H1 (cell line): Measurements from ENCODE around the gene GJB4. TPM values are rescaled to one million over a fixed set of nuclear protein-coding genes. Genes with fewer than 3 reads are reported as not detected.

Source experiments
- SP1 ChIP-seq: IDR thresholded peaks from 2 replicates; pipeline ENCODE4 v1.6.1; 2011; ENCODE audit warnings: low read depth, low read length
- TAF7 ChIP-seq: optimal IDR thresholded peaks from 2 replicates; pipeline ENCODE3; 2011; ENCODE audit warnings: low read depth, mild to moderate bottlenecking, inconsistent platforms, low read length, moderate library complexity, borderline replicate concordance
- polyA plus RNA-seq, 7 experiments: library from polyadenylated mRNA; depleted of rRNA in 3 of 7; stranded (reverse) in 5 of 7; unstranded in 2 of 7; fragments of >200 nt in 5 of 7; fragments of 200-250 nt in 2 of 7; gene quantifications; 1 replicate in 5 of 7; 2 replicates in 1 of 7; 4 replicates in 1 of 7; pipeline versions ENCODE4 v1.2.1 to v1.2.3, GENCODE V29; 2011 to 2013; ENCODE audit warnings: missing spikeins in 2 of 7, mixed read lengths in 2 of 7
- total RNA-seq: library from RNA; stranded (reverse); fragmentation: NEBNext Ultra II Directional; extraction: Animal tissue kit (Norgen Biotek cat#: 25700); gene quantifications from 2 replicates; pipeline ENCODE4 v1.2.1, GENCODE V29; 2021

Gene GJB4
- total and polyA plus RNA-seq, 2 of the 8 experiments (the other 6 are each of a cell fraction or from before 2014, with no cell fraction given): 0.20 to 0.41 TPM

DNA sequence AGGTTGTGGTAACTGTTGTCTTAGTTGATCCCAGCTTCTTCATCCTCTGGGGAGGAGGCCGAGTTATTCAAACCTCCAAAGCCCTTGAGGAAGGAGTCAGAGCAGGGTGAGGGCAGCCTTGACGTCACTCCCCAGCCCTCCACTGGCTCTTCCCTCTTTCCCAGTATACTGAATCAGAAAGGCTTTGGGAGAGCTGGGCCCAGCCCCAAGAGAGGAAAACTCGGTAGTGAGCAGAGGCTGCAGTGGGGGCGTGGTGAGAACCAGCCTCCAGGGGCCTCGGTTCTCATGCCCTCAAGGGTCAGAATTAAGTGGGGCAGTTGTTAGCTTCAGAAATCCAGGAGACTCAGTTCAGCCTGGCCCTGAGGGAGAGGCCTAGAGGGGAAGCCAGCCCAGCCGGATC is 31.4 kb downstream of the GJB4 start (continued):
- TF ChIP-seq TAF7 (no peak), SP1 (no peak)
